H9 (cell line): ENCODE measurements around the gene OR2F2. TPM values are rescaled to one million over a fixed set of nuclear protein-coding genes. Genes with fewer than 3 reads are reported as not detected.

Experiments
- DNase-seq: peaks from one replicate; pipeline ENCODE4 v3.0.0-alpha.2; 2017
- H2AFZ ChIP-seq: one replicate; pipeline ENCODE4 v1.6.1; 2013; ENCODE audit warnings: mild to moderate bottlenecking, low read length, control low read depth, moderate library complexity
- H2AK5ac ChIP-seq: 2 replicates; pipeline ENCODE4 v1.6.1; 2013; ENCODE audit warnings: low read length, control low read depth, mixed read lengths; ENCODE audit not compliant: insufficient read length
- H2BK120ac ChIP-seq: one replicate; pipeline ENCODE4 v1.6.1; 2013; ENCODE audit warnings: low read depth, mild to moderate bottlenecking, low read length, control low read depth, inconsistent platforms; ENCODE audit not compliant: poor library complexity, severe bottlenecking
- H2BK12ac ChIP-seq: 2 replicates; pipeline ENCODE4 v1.6.1; 2013; ENCODE audit warnings: low read length, control low read depth, mixed read lengths, low read depth; ENCODE audit not compliant: insufficient read length
- H2BK15ac ChIP-seq: 2 replicates; pipeline ENCODE4 v1.6.1; 2013; ENCODE audit warnings: low read depth, low read length, control low read depth
- H2BK20ac ChIP-seq: one replicate; pipeline ENCODE4 v1.6.1; 2013; ENCODE audit warnings: low read depth, mild to moderate bottlenecking, low read length, control low read depth, inconsistent platforms; ENCODE audit not compliant: poor library complexity, severe bottlenecking
- H2BK5ac ChIP-seq: 2 replicates; pipeline ENCODE4 v1.6.1; 2013; ENCODE audit warnings: low read length, control low read depth, mixed read lengths; ENCODE audit not compliant: insufficient read length
- H3K14ac ChIP-seq: 2 replicates; pipeline ENCODE4 v1.6.1; 2013; ENCODE audit warnings: low read length, control low read depth; ENCODE audit not compliant: insufficient read depth
- H3K18ac ChIP-seq: 2 replicates; pipeline ENCODE4 v1.6.1; 2013; ENCODE audit warnings: low read depth, mild to moderate bottlenecking, mixed read lengths, low read length, control low read depth; ENCODE audit not compliant: insufficient read length
- H3K23ac ChIP-seq: 2 replicates; pipeline ENCODE4 v1.6.1; 2013; ENCODE audit warnings: low read length, control low read depth, mixed read lengths, low read depth; ENCODE audit not compliant: insufficient read length
- H3K23me2 ChIP-seq: 2 replicates; pipeline ENCODE4 v1.6.1; 2013; ENCODE audit warnings: low read depth, mild to moderate bottlenecking, mixed read lengths, low read length, control low read depth; ENCODE audit not compliant: insufficient read length, poor library complexity, severe bottlenecking
- H3K27ac ChIP-seq: 2 replicates; pipeline ENCODE4 v1.5.1; 2013; ENCODE audit warnings: low read length, control low read depth, mixed read lengths, low read depth; ENCODE audit not compliant: insufficient read length
- H3K27me3 ChIP-seq: 2 replicates; pipeline ENCODE4 v1.6.1; 2013; ENCODE audit warnings: low read length, control low read depth, inconsistent platforms; ENCODE audit not compliant: insufficient read depth
- H3K4ac ChIP-seq: 2 replicates; pipeline ENCODE4 v1.6.1; 2013; ENCODE audit warnings: low read depth, mild to moderate bottlenecking, control low read depth, inconsistent platforms, low read length, moderate library complexity
- H3K4me1 ChIP-seq: 2 replicates; pipeline ENCODE4 v1.6.1; 2013; ENCODE audit warnings: low read length, control low read depth, inconsistent platforms; ENCODE audit not compliant: insufficient read depth
- H3K4me2 ChIP-seq: 2 replicates; pipeline ENCODE4 v1.6.1; 2013; ENCODE audit warnings: low read length, control low read depth, mixed read lengths; ENCODE audit not compliant: insufficient read length, insufficient read depth
- H3K56ac ChIP-seq: 2 replicates; pipeline ENCODE4 v1.6.1; 2013; ENCODE audit warnings: low read depth, mild to moderate bottlenecking, mixed read lengths, low read length, control low read depth; ENCODE audit not compliant: insufficient read length
- H3K79me1 ChIP-seq: 2 replicates; pipeline ENCODE4 v1.6.1; 2013; ENCODE audit warnings: low read depth, mild to moderate bottlenecking, moderate library complexity, low read length, control low read depth, inconsistent platforms; ENCODE audit not compliant: insufficient read depth, poor library complexity, severe bottlenecking
- H3K79me2 ChIP-seq: 2 replicates; pipeline ENCODE4 v1.6.1; 2013; ENCODE audit warnings: low read length, control low read depth, inconsistent platforms; ENCODE audit not compliant: insufficient read depth
- H3K9ac ChIP-seq: 2 replicates; pipeline ENCODE4 v1.6.1; 2013; ENCODE audit warnings: low read length, control low read depth, mixed read lengths; ENCODE audit not compliant: insufficient read length; ENCODE audit errors: extremely low read depth
- H3K9me3 ChIP-seq: one replicate; pipeline ENCODE4 v1.6.1; 2013; ENCODE audit warnings: low read depth, low read length, inconsistent platforms; ENCODE audit not compliant: control insufficient read depth
- H3T11ph ChIP-seq: one replicate; pipeline ENCODE4 v1.6.1; 2013; ENCODE audit warnings: mild to moderate bottlenecking, low read length, control low read depth, inconsistent platforms
- H4K20me1 ChIP-seq: one replicate; pipeline ENCODE4 v1.6.1; 2013; ENCODE audit not compliant: control insufficient read depth, insufficient read length, insufficient read depth
- H4K5ac ChIP-seq: 2 replicates; pipeline ENCODE4 v1.6.1; 2013; ENCODE audit warnings: low read depth, mild to moderate bottlenecking, mixed read lengths, low read length, control low read depth; ENCODE audit not compliant: insufficient read length
- H4K8ac ChIP-seq: replicated peaks from 2 replicates; pipeline ENCODE4 v1.6.1; 2013; ENCODE audit warnings: low read length, control low read depth, mixed read lengths, low read depth; ENCODE audit not compliant: insufficient read length
- H4K91ac ChIP-seq: 2 replicates; pipeline ENCODE4 v1.6.1; 2013; ENCODE audit warnings: low read depth, mild to moderate bottlenecking, moderate library complexity, mixed read lengths, low read length, control low read depth; ENCODE audit not compliant: insufficient read length
- H3K27ac Mint-ChIP-seq, 3 experiments: 2 replicates in 2 of 3; 3 replicates in 1 of 3; pipeline ENCODE4 v1.8.0; 2020 to 2021; ENCODE audit warnings: mixed read lengths in 3 of 3, mild to moderate bottlenecking in 1 of 3, moderate library complexity in 1 of 3
- H3K27me3 Mint-ChIP-seq: 2 replicates; pipeline ENCODE4 v1.8.0; 2021; ENCODE audit warnings: low read depth, mild to moderate bottlenecking, moderate library complexity, mixed read lengths
- H3K36me3 Mint-ChIP-seq, 3 experiments: 2 replicates in 2 of 3; 3 replicates in 1 of 3; pipeline ENCODE4 v1.8.0; 2020 to 2021; ENCODE audit warnings: low read depth in 3 of 3, mixed read lengths in 3 of 3; ENCODE audit not compliant: insufficient read depth in 1 of 3
- H3K4me1 Mint-ChIP-seq, 2 experiments: 2 replicates each; pipeline ENCODE4 v1.8.0; 2020; ENCODE audit warnings: mixed read lengths in 2 of 2
- H3K4me3 Mint-ChIP-seq, 2 experiments: 2 replicates in 1 of 2; 3 replicates in 1 of 2; pipeline ENCODE4 v1.8.0; 2020 to 2021; ENCODE audit warnings: mild to moderate bottlenecking in 2 of 2, mixed read lengths in 2 of 2, moderate library complexity in 1 of 2
- H3K9me3 Mint-ChIP-seq, 2 experiments: 2 replicates in 1 of 2; 3 replicates in 1 of 2; pipeline ENCODE4 v1.8.0; 2020; ENCODE audit warnings: mild to moderate bottlenecking in 2 of 2, mixed read lengths in 2 of 2, moderate library complexity in 1 of 2
- WGBS: extraction: QIAGEN DNeasy Blood & Tissue Kit; methylation state at CpG from one replicate; pipeline ENCODE4 v1.1.7; 2013; ENCODE audit warnings: missing lambda C conversion rate, low lambda C conversion rate, mixed read lengths; ENCODE audit not compliant: insufficient read length; ENCODE audit errors: extremely low coverage; 5-methylcytosine and 5-hydroxymethylcytosine counted together
- long read RNA-seq: library from polyadenylated mRNA; unstranded; transcript quantifications from one replicate; pipeline ENCODE4 v2.0.0, GENCODE V29; 2020
- total RNA-seq: library from RNA; stranded (reverse); gene quantifications from 2 replicates; pipeline ENCODE4 v1.2.1, GENCODE V29; 2021
- TF ChIP-seq, protein P1 (sequence below): fragments of 200-600 bp; sonication (generic); conservative IDR thresholded peaks from 3 replicates; pipeline ENCODE4 v1.8.0; 2021; ENCODE audit warnings: antibody characterized with exemption, mild to moderate bottlenecking

Gene OR2F2, protein sequence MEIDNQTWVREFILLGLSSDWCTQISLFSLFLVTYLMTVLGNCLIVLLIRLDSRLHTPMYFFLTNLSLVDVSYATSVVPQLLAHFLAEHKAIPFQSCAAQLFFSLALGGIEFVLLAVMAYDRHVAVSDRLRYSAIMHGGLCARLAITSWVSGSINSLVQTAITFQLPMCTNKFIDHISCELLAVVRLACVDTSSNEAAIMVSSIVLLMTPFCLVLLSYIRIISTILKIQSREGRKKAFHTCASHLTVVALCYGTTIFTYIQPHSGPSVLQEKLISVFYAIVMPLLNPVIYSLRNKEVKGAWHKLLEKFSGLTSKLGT
- not detected in 2 replicates for total RNA-seq
- long read RNA-seq = 0 reads

DNA sequence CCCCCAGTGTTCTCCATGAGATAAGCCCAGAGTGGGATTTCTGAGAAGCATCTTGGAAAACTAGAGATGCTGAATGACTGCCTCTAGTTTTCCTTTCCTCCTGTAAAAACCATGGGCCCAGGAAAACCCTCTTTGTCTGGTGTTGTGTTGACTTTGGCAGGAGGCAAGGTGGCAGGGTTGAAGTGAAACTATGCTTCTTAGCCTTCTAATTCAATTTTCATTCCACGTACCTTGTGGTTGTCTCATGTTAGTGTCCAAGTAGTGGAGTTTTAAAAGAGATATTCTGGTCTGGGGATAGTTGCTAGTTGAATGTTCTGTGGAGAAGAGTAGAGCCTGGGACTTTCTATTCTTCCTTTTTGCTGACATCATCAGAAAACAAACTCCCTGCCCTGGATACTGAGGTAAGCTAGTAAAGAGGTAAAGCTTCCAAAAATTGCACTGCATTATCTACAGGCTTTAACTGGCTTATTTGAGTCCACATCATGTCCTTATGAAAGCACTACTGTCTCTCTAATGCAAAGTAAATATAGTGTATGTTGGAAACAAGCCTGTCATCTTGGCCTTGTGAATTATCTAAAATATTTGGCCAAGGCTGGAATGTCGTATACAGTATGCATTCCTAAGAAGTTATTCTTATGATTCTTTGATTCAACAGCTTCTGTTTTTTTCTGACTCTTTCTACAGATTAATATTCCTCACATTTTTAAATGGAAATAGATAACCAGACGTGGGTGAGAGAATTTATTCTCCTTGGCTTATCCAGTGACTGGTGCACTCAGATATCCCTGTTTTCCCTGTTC is at the start of gene OR2F2:
TSS of gene OR2F2 (plus strand) at position 708 of the 800 bp plus-strand sequence. CDS start at position 708, 0 bp downstream.
- Histone ChIP-seq H3K4me2 (no peak within 1 kb of the TSS), H3K9me3 (no peaks in the 10 kb centered on the region), H3K56ac (no peak within 1 kb of the TSS), H3K27ac (no peak within 1 kb of the TSS), H3K79me1 (no peaks in the 10 kb centered on the region), H4K8ac (no peak within 1 kb of the TSS), H3K4me1 (no peaks in the 10 kb centered on the region), H2AFZ (no peak within 1 kb of the TSS), H3K9ac (no peak within 1 kb of the TSS), H2BK5ac (no peak within 1 kb of the TSS), H3K4ac (no peak within 1 kb of the TSS), H2BK12ac (no peak within 1 kb of the TSS), H4K5ac (no peak within 1 kb of the TSS), H3K14ac (no peak within 1 kb of the TSS), H2BK15ac (no peak within 1 kb of the TSS), H3K23ac (no peak within 1 kb of the TSS), H3K18ac (no peak within 1 kb of the TSS), H3K79me2 (no peaks in the 10 kb centered on the region), H4K20me1 (no peaks in the 10 kb centered on the region), H3K23me2 (no peaks in the 10 kb centered on the region), H2AK5ac (no peak within 1 kb of the TSS), H3T11ph (no peak within 1 kb of the TSS), H2BK120ac (no peak within 1 kb of the TSS), H2BK20ac (no peak within 1 kb of the TSS), H3K27me3 (no peaks in the 10 kb centered on the region), H4K91ac (no peak within 1 kb of the TSS)
- no peak within 1 kb of the TSS; a peak in 1 of 5 replicates for H3K4me3 Mint-ChIP-seq
- no peak within 1 kb of the TSS for H3K27ac Mint-ChIP-seq
- TF ChIP-seq, protein P1, sequence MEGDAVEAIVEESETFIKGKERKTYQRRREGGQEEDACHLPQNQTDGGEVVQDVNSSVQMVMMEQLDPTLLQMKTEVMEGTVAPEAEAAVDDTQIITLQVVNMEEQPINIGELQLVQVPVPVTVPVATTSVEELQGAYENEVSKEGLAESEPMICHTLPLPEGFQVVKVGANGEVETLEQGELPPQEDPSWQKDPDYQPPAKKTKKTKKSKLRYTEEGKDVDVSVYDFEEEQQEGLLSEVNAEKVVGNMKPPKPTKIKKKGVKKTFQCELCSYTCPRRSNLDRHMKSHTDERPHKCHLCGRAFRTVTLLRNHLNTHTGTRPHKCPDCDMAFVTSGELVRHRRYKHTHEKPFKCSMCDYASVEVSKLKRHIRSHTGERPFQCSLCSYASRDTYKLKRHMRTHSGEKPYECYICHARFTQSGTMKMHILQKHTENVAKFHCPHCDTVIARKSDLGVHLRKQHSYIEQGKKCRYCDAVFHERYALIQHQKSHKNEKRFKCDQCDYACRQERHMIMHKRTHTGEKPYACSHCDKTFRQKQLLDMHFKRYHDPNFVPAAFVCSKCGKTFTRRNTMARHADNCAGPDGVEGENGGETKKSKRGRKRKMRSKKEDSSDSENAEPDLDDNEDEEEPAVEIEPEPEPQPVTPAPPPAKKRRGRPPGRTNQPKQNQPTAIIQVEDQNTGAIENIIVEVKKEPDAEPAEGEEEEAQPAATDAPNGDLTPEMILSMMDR = no peak
- no peak for DNase-seq
- WGBS = no CpG with 5 or more reads among the region's 3 CpGs
- no peaks in the 10 kb centered on the region for H3K9me3 Mint-ChIP-seq
- H3K36me3 Mint-ChIP-seq = no peaks in the 10 kb centered on the region
- H3K4me1 Mint-ChIP-seq = peaks cover 0 to 8% of the 10 kb centered on the region in 2 experiments; a peak in 2 of 4 replicates
- no peaks in the 10 kb centered on the region for H3K27me3 Mint-ChIP-seq
